ENCODE data around the gene LIN7B. TPM values are rescaled to one million over a fixed set of nuclear protein-coding genes. Genes with fewer than 3 reads are reported as not detected.
A peak's percentile ranks its signal among the peaks of the same experiment; 100 is the strongest.
"Not testable (repeated sequence)": the region's sequence is repeated elsewhere in the genome, so short reads cannot be mapped to it uniquely, and the experiment has no call there.

Gene LIN7B
- total RNA-seq, 1 donor from 2014 or later = 23.8 TPM

DNA sequence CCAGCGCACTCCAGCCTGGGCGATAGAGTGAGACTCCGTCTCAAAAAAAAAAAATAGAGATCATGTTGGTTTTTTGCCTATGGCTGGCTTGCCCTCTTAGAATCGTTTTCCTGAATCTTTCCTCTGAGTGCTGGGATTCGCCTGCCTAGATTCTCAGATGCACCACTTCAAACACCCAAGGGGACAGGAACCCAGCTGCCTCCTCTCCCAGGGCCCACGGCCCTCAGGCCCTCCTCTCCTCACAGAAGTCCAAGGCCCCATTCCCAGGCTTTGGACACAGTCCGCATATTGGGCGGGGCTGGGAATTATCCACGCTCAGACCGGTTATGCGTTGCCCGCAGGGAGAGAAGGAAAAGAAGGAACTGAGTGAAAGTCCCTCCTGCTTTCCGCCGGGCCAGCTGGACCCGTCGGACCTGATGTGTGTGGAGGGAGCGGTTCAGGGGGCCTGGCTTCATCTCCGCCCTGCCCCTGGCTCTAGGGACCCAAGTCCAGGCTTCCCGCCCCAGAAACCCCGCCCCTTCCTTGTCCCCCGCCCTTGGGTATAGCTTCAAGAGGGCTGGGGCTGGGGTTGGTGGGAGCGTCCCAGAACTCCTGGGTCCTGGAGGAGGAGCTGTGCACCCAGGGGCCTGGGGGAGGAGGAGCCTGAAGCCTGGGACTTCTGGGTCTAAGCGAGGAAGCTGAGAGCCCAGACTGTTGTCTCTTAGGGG lies 11.0 kb downstream of the LIN7B start:
- intact Hi-C loops (cut with DNase I) = no loop called here
- Histone ChIP-seq H3K36me3 (no peaks in the 10 kb centered on the region), H3K4me3 (no peak overlapping the region), H3K4me1 (peaks cover 23% of the 10 kb centered on the region), H3K27me3 (no peaks in the 10 kb centered on the region), H3K9me3 (no peaks in the 10 kb centered on the region), H3K27ac (peak overlapping the region; percentile 22)
- peak in 1 of 2 donors; percentile 28 for TF ChIP-seq POLR2AphosphoS5 (IDR thresholded peaks at IDR 0.05; ENCODE audit: insufficient read depth in 1 of 2, low read depth in 1 of 2)
- no peak for TF ChIP-seq POLR2A (IDR thresholded peaks at IDR 0.05)
- DNase-seq (ENCODE audit: extremely low spot score in 2 of 2) = peak in 1 of 2 donors; percentile 78

DNA sequence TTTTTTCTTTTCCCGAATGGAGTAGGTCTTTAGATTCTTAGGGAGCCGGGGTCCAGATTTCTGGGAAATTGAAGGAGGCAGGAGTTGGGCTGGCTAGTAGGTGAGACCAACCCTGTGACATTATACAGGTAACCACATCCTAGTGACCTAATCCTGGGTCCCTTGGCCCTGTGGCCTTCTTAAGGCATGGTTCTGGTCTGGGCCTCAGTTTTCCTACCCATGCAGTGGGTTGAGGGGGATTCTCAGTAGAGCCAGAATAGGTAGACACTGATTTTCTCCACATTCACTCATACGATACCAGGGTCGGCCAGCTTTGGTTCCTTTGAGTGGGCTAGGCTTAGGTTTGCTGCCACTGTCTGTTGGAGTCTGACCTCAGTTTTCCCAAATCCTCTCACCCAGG lies 12.4 kb downstream of the LIN7B start:
- H3K27me3 ChIP-seq = no peaks in the 10 kb centered on the region
- H3K36me3 ChIP-seq = no peaks in the 10 kb centered on the region
- no peak overlapping the region for H3K27ac ChIP-seq
- H3K4me1 ChIP-seq = peaks cover 19% of the 10 kb centered on the region
- intact Hi-C loops (cut with DNase I) = no loop called here
- no peak overlapping the region for H3K4me3 ChIP-seq
- no peak for TF ChIP-seq POLR2AphosphoS5 (IDR thresholded peaks at IDR 0.05; ENCODE audit: insufficient read depth in 1 of 2, low read depth in 1 of 2)
- TF ChIP-seq POLR2A (IDR thresholded peaks at IDR 0.05) = no peak
- TF ChIP-seq, protein P1, sequence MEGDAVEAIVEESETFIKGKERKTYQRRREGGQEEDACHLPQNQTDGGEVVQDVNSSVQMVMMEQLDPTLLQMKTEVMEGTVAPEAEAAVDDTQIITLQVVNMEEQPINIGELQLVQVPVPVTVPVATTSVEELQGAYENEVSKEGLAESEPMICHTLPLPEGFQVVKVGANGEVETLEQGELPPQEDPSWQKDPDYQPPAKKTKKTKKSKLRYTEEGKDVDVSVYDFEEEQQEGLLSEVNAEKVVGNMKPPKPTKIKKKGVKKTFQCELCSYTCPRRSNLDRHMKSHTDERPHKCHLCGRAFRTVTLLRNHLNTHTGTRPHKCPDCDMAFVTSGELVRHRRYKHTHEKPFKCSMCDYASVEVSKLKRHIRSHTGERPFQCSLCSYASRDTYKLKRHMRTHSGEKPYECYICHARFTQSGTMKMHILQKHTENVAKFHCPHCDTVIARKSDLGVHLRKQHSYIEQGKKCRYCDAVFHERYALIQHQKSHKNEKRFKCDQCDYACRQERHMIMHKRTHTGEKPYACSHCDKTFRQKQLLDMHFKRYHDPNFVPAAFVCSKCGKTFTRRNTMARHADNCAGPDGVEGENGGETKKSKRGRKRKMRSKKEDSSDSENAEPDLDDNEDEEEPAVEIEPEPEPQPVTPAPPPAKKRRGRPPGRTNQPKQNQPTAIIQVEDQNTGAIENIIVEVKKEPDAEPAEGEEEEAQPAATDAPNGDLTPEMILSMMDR (IDR thresholded peaks at IDR 0.05) = no peak
- no peaks in the 10 kb centered on the region for H3K9me3 ChIP-seq
- no peak for DNase-seq (ENCODE audit: extremely low spot score in 2 of 2)

DNA sequence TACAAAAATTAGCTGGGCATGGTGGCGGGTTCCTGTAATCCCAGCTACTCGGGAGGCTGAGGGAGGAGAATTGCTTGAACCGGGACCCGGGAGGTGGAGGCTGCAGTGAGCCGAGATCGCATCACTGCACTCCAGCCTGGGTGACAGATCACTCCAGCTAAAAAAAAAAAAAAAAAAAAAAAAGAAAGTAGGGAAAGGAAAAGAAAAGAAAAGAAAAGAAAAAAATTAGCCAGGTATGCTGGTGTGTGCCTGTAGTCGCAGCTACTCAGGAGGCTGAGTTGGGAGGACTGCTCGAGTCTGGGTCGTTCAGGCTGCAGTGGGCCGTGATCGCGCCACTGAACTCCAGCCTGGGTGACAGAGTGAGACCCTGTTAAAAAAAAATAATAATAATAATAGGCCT lies 13.1 kb downstream of the LIN7B start:
- Histone ChIP-seq H3K27ac (peak overlapping the region; percentile 75), H3K4me3 (peak overlapping the region in 1 of 2 donors; percentile 38), H3K4me1 (peaks cover 19% of the 10 kb centered on the region)
- H3K9me3 ChIP-seq; intact Hi-C loops (cut with DNase I); DNase-seq (ENCODE audit: extremely low spot score in 2 of 2); H3K36me3 ChIP-seq; H3K27me3 ChIP-seq: not testable (repeated sequence)

DNA sequence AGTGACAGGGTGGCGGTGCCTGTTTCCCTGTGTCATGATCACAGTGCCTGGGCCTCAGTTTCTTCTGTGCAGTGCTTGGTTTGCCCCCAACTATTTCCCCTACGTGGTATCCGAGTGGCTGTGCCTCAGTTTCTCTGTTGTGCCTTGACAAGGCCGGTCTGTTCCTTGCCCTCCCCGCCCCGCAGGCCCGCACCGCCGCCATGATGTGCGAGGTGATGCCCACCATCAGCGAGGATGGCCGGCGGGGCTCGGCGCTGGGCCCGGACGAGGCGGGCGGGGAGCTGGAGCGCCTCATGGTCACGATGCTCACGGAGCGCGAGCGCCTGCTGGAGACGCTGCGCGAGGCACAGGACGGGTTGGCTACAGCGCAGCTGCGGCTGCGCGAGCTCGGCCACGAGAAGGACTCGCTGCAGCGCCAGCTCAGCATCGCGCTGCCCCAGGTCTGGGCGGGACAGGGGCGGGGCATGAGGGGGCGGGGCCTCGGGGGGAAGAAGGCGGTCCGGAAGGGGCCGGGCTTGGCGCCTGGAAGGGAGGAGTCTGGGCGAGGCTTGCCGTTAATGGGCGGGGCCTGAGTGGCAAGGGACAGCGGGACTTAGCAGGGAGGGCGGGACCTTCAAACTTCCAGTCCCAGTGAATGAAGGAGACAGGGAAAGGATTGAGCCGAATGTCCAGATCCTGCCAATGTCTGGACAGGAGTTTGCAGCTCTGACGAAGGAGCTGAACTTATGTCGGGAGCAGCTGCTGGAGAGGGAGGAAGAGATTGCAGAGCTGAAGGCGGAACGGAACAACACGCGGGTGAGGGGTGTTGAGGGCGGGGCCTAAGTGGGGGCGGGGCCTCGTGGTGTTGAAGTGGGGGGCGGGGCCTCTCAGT lies 13.7 kb downstream of the LIN7B start:
- DNase-seq (ENCODE audit: extremely low spot score in 2 of 2) = peak in 1 of 2 donors; percentile 93
- intact Hi-C loops (cut with DNase I) = no loop called here
- H3K4me1 ChIP-seq = peaks cover 21% of the 10 kb centered on the region

DNA sequence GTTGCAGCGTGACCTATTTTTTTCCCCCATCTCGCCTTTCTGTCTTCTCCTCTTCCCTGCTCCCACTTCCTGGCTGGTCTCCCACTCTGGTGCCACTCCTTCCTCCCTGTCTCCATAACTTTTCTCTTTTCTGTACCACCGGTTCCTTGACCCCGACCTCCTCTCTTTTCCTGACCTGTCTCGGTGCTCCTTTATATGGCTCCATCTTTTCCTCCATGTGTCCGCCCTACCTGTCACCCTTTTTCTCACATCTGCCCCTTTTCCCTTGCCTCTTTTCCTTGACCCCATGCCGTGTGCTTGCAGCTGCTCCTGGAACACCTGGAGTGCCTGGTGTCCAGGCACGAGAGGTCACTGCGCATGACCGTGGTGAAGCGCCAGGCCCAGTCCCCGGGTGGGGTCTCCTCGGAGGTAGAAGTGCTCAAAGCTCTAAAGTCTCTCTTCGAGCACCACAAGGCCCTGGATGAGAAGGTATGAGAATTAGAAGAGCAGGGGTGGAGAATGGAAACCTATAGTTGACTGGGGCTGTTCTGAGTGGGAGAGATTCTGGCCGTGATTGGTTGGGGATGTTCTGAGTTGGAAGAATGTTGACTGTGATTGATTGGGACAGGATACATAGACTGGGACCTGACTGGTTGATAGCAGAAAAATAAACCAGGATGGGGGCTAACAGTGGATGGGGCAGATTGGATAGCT lies 14.5 kb downstream of the LIN7B start:
- Histone ChIP-seq H3K9me3 (no peaks in the 10 kb centered on the region), H3K4me1 (peaks cover 28% of the 10 kb centered on the region), H3K27me3 (no peaks in the 10 kb centered on the region), H3K36me3 (no peaks in the 10 kb centered on the region), H3K27ac (peak overlapping the region; percentile 75), H3K4me3 (peak overlapping the region; percentile 38 to 42)
- TF ChIP-seq POLR2AphosphoS5 (IDR thresholded peaks at IDR 0.05; ENCODE audit: insufficient read depth in 1 of 2, low read depth in 1 of 2) = no peak
- TF ChIP-seq, protein P1 (IDR thresholded peaks at IDR 0.05) = no peak
- TF ChIP-seq POLR2A (IDR thresholded peaks at IDR 0.05) = no peak
- intact Hi-C loops (cut with DNase I) = no loop called here
- DNase-seq (ENCODE audit: extremely low spot score in 2 of 2) = peak in 1 of 2 donors; percentile 77

More for the DNA sequence above, 13.7 kb downstream of the LIN7B start:
- H3K27ac ChIP-seq = peak overlapping the region; percentile 75
- H3K36me3 ChIP-seq = no peaks in the 10 kb centered on the region
- no peaks in the 10 kb centered on the region for H3K9me3 ChIP-seq
- no peaks in the 10 kb centered on the region for H3K27me3 ChIP-seq
- TF ChIP-seq POLR2AphosphoS5 (IDR thresholded peaks at IDR 0.05; ENCODE audit: insufficient read depth in 1 of 2, low read depth in 1 of 2) (peak; percentile 51 to 59), POLR2A (IDR thresholded peaks at IDR 0.05) (no peak)
- TF ChIP-seq, protein P1 (IDR thresholded peaks at IDR 0.05) = peak in 1 of 3 experiments; percentile 22
- peak overlapping the region; percentile 38 to 42 for H3K4me3 ChIP-seq
